ENCODE measurements around the gene DIP2B.

DNA sequence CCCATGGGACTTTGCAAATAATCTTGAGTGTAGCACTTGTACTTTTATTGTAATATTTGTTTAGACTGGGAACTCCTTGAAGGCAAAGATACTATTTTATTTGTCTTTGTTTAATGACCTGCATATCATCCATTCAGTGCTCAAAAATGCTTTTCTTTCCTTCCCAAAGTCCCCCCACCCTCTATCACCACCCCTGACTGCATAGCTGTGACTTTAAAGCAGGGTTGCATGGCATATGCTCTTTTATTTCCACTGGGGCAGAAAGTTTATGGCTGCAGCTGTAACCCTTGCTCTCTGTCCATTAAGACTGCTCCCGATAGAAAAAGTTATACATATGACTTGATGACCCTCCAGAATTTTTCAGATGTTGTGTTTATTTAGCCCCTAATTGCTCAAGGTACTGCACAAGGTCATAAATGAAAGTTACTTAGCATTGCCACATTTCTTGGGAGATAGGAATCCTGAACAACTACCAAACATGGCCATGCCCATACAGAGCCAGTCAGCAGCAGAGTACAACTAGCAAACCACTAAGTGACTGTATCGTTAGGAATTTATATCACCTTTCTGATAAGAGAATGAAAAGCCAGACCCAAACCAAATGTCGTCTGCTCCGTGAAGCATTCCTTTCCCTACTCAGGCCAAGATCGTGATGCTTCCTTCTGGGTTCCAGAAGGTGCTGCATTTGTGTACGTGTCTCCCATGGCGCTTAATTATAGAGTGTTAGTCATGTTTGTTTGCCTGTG is 114.3 kb downstream of the DIP2B start:
- TF ChIP-seq CTCF (IDR thresholded peaks at IDR 0.05) = no peak
- TF ChIP-seq EZH2 (IDR thresholded peaks at IDR 0.05) = no peak

Measured in neural progenitor cell (in vitro differentiated cells).